KG1 (cell line): ENCODE measurements around the gene TNFAIP1.
A peak's percentile ranks its signal among the peaks of the same experiment; 100 is the strongest.

Experiments
- DNase-seq: peaks from one replicate; lab custom pipeline; 2025; lab: John Stamatoyannopoulos, UW

TNFAIP1 gene

GRCh38 chr17:28345419-28346198 lies 10.0 kb downstream of the TNFAIP1 start:
- DNase-seq, result no peak

DNA sequence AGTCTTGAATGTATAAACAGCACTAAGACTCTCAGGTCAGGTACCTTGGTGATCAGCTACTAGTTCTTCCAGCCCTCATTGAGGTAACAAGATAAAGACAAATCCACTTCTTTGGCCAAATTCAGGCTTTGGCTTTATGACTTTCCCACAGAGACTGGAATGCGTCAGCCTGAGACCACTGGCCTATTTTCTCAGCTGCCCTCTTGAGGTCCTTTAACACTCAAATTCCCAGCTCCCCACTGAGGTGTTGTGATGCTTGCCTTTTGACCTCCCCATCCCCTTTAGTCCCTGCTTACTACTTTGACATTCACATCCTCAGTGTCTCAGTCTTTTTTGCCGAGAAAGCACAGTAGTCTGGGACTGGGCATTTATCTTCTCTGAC lies 10.6 kb downstream of the TNFAIP1 start:
- DNase-seq, result no peak

DNA sequence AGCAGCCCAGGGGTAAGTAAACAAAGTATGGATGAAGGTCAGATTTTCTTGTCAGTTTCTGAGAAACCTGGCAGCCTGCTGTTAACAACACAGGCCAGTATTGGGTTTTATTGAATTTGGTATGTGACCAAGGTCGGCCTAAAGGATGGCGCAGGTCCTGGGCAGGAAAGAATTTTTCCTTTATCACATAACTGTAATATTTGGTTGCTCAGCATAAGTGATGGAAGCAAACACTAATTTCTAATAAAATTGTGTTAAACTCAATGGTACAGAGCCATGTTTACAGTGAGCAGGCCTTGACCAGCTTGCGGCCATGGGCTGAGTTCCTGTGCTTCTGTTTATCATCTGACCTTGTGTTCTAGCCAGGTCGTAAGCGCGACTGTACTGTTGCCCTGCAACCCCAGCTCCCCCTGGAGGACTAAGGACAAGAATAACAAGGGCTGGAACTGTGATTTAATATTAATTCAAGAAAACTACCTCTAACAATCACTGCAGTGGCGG lies 11.2 kb downstream of the TNFAIP1 start:
- DNase-seq, result no peak

GRCh38 chr17:28347261-28347891 lies 11.8 kb downstream of the TNFAIP1 start:
- no peak for DNase-seq

DNA sequence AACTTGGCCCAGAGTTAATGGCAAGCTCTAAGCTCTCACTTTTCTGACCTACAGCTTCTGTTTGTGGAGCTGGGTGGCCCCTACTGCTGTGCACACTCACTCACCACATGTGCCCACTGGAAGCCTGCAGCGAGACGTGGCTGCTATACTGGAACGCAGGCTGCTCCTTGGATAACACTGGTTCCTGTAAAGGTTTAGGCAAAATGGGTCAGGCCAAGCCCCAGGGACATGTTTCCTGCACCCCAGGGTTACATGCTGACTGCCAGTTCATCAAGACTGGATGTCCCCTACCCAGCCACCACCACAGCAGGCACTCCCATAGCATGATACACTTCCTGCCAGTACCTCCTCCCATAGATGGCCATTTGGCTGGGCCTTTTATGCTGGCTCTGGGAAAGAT lies 13.4 kb downstream of the TNFAIP1 start:
- DNase-seq, result no peak

GRCh38 chr17:28350271-28350670 lies 14.7 kb downstream of the TNFAIP1 start:
- no peak for DNase-seq

DNA sequence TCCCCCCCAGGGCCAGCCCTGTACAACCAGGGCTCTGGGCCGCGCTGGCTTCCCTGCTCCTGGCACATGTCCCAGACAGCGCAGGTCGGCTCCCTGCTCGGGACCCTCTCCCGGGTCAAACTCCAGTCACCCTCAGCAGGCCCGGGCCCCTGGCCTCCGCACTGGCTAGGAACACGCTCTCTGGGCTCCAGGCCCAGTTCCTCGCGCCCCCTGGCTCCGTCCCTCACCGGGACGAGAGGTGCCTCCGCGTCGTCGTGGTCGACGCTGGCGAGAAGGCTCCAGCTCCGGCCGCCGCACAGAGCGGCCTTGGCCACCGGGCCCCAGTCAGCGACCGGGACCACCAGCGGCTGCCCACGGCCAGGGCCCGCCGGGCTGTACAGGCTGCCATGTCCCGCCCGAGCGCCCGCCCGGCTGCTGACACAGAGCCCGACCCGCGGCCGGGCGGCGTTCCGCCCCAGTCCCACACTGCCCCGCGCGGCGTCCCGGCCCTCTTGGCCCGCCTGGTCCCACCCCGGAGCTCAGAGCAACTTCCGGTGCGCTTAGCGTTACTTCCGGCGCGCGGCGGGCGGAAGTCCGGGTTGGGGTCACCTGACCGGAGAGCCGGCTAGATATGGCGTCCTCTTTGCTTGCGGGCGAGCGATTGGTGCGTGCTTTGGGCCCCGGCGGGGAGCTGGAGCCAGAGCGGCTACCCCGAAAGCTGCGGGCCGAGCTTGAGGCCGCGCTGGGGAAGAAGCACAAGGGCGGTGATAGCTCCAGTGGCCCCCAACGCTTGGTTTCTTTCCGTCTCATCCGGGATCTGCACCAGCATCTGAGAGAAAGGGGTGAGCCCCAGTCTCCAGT lies 21.7 kb downstream of the TNFAIP1 start, which contains the start of gene POLDIP2:
Gene POLDIP2 (minus strand): TSS at position 467 of the 840 bp plus-strand sequence. CDS start 79 bp downstream, at position 388.
- peak; percentile 90 for DNase-seq

DNA sequence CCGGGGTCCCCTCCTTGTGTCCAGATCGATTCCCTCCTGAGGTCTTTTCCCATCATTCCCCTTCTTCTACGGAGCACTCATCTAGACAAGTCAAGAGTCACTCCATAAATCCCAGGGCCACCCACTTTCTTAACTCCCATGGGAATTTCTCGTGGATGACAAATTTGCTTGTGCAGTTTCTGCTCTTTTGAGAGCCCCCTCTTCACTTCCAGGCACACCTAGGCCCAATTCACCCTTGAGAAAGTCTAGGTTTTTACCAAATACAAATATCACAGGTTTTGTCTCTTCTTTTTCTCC lies 22.3 kb downstream of the TNFAIP1 start:
- no peak for DNase-seq

DNA sequence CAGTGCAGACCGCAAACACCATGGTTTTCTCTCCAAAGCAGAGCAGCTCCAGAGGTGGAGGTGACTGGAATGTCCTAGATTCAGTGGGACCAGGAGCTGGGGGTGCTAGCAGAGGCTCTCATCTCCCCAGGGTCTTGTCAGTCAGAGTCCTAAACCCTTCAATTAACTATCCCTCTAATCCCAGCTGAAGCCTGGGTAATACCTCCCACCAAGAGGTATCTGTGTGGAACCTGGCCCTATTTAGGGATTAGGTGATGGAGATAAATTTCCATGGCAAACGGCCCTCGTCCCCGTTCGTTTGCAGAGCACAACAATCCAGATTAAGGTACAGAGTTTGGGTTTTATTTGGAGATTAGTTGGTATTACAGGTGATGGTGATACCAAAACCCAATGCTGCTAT lies 27.6 kb downstream of the TNFAIP1 start:
- DNase-seq, result no peak

DNA sequence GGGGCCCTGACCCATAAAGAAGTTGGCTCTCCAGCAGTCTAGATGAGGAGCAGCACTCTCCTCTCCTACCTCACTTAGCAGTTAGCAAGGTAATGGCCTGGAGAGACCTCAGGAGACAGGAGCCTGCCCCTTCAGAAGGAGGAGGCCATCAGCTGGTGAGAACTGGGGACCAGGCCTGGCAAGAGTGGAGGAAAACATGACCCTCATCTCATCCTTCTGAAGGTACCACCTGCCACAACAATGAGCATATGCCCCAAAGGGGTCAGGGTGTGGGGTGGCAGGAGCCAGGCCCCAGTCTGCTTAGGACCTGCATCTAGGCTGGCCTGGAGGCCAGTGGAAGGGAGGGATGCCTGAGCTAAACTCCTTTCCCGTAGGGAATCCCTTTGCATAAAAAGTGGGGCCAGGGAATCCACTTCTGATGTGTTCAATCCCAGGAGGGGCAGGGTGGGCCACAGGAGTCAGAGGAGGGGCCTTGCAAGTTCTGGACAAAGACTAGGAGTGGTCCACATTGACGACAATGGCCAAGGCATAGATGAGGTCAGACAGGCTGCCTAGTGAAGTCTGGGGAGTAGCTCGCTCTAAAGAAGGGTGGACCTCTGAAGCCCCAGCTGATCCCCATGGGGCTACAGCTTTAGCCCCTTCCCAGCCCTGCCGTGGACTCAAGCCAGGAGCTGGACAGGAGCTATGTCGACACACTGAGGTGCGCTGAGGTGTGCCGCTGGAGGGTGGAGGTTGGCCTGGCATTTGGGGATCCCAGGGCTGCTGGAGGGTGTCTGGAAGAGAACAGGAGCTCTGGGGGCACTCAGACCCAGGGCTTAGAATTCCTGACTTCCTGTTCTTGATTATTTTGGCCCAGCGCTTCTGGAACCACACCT lies 28.5 kb downstream of the TNFAIP1 start:
- DNase-seq, result no peak

DNA sequence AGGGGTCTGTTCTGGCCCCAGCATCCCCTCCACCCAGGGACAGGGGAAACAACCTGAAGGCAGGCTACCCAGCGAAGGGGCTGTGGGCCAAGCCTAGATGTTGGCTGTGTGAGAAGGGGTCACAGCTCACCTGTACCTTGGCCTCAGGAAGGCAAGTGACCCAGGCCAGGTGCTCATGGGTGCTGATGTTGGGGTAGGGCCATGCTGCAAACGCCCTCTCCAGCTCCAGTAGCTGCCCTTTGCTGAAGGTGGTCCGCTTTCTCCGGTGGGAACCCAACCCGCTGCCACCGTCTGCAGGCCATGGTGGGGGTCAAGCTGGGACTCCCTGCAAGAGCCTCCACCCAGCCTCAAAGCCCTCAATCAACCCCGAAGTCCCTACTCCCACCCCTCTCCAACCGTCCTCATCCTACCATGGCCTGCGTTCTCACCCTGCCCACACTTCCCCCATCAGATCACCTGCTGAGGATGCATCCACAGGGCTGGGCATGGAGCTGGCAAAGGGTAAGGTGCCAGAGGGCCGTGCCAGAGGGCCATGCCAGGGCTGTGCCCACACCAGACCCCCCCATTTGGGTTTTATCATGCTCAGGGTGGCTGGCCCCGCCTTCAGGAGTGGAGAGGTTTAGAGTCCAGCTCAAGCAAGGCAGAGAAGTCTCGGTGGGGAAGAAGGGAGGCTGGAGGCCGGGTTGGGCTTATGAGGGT lies 29.3 kb downstream of the TNFAIP1 start, which contains the start of gene SEBOX:
Gene SEBOX (minus strand): TSS at position 535 of the 699 bp plus-strand sequence. CDS start 48 bp downstream, at position 487.
- DNase-seq, result no peak

- DNase-seq, result no peak
Measured at GRCh38 chr17:28365487-28365886, 29.9 kb downstream of the TNFAIP1 start.

- no peak for DNase-seq
Measured at GRCh38 chr17:28366605-28367004, 31.0 kb downstream of the TNFAIP1 start.

- DNase-seq, result no peak
Measured at GRCh38 chr17:28367641-28368305, 32.2 kb downstream of the TNFAIP1 start.

GRCh38 chr17:28368306-28368831 lies 32.8 kb downstream of the TNFAIP1 start:
- no peak for DNase-seq

DNA sequence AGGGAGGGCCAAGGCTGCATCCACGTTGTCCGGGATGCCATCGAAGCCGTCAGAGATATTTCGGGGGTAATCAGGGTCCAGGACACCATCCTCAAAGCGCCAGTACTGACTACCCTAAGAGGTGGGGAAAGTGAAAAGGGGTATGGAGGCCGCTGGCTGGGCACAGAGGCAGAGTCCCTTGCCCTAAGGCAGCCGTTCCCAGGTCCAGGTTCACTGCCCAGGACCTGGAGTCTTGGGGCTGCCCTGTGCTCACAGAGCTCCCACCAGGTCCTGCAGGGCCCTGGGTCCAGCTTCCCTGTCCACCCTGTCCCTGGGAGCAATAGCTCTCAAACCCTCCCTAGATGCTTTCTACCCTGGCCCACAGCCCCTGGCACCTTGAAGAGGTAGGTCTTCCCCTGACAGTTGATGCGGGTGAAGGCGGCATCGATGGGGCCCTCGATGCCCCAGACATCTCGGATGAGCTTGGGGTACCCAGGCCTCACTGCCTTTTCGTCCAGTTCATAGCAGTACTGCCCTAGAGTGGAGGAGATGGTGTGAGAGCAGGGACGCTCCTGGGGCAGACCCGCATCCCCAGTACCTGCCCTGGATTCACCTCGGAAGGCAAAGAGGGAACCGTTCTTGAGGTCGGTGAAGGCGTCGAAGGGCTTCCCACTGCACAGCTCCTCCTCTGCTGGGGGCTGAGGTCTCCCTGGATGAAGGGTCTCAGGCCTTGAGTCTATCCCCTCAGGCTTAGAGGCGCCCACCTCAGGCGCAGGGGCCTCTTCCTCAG lies 33.5 kb downstream of the TNFAIP1 start:
- DNase-seq, result no peak

DNA sequence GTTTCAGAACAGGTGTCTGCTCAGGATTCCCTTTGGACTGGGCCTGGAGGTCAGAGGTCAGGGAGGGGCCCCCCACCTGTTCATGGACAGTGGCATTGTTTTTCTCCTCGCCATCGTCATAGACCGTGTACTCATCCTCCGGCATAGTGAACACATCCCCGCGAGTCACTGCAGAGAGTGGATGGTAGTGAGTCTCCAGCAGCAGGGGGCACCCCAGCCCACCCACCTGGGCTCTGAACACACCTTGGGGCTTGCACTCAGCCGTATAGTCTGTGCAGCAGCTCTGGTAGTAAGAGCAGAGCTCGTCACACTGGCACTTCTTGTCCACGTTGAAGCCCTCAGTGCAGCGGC lies 34.1 kb downstream of the TNFAIP1 start:
- DNase-seq, result no peak

DNA sequence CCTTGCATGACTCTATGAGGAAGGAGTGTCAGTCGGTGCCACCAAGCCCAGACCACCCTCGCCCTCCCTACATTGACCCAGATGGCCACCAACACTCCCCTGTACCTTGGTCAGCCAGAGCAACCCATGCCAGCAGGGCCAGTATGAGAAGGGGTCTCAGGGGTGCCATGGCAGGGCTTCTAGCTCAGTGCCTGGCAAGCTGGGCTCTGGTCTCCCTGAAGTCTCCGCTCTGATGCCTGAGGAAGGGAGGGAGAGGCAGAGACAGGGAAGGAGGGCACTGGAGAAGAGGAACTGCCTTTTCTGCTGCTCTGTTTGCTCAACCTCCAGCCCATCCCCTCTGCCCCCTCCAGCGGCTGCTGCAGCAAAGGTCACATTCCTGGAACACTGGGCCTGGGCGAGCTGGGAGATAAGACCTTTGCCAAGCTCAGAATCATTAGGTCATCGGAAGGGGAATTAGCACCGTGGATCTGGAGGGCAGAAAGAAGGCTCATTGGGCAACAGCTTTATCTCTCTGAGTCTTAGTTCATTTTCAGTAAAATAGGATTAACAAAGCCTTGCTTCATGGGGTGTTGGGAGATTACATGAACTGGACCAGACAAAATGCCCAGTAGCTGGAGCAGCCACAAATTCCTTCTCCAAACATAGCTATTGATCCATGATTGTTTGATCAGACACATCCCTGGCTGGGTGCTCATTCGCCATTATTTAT lies 34.6 kb downstream of the TNFAIP1 start, which contains the start of gene VTN:
Gene VTN (minus strand): TSS at position 273 of the 709 bp plus-strand sequence. CDS start 104 bp downstream, at position 169.
- DNase-seq, result no peak

- DNase-seq, result no peak
Measured at GRCh38 chr17:28370744-28371103, 35.2 kb downstream of the TNFAIP1 start.
